PC-9 (cell line): ENCODE data around the gene SETDB2.

ENCODE experiments used
- CTCF ChIP-seq: fragments of 200-600 bp; sonication (generic); conservative IDR thresholded peaks from 2 replicates; pipeline ENCODE4 v1.6.1; 2017; ENCODE audit warnings: mixed run types, antibody characterized with exemption, mild to moderate bottlenecking, moderate library complexity
- EZH2 ChIP-seq: fragments of 200-600 bp; sonication (generic); IDR thresholded peaks from 2 replicates; pipeline ENCODE4 v1.8.0; 2017; ENCODE audit warnings: antibody characterized with exemption, low read depth

- no peak for TF ChIP-seq CTCF
- no peak for TF ChIP-seq EZH2
Measured at GRCh38 chr13:49533011-49533410, 88.9 kb downstream of the SETDB2 start.
